SK-N-SH (cell line): Measurements from ENCODE around the gene LHX6.

Source experiments
- EP300 ChIP-seq, 2 experiments: IDR thresholded peaks; 2 replicates each; pipeline versions ENCODE4 v1.4.0 to v1.6.1; 2012; ENCODE audit warnings: borderline replicate concordance in 1 of 2, low read depth in 1 of 2, low read length in 1 of 2
- GABPA ChIP-seq: IDR thresholded peaks from 2 replicates; pipeline ENCODE4 v1.4.0; 2012; ENCODE audit warnings: low read depth, mild to moderate bottlenecking
- JUND ChIP-seq: IDR thresholded peaks from 2 replicates; pipeline ENCODE4 v1.4.0; 2012
- POLR2AphosphoS5 ChIP-seq: IDR thresholded peaks from 2 replicates; pipeline ENCODE4 v1.6.1; 2012; ENCODE audit warnings: low read depth, low read length
- SIN3A ChIP-seq: IDR thresholded peaks from 2 replicates; pipeline ENCODE4 v1.6.1; 2012; ENCODE audit warnings: low read depth, mild to moderate bottlenecking, low read length, moderate library complexity, borderline replicate concordance
- TAF1 ChIP-seq: IDR thresholded peaks from 2 replicates; pipeline ENCODE4 v1.6.1; 2012; ENCODE audit warnings: low read depth, mild to moderate bottlenecking, low read length, moderate library complexity, borderline replicate concordance
- YY1 ChIP-seq: IDR thresholded peaks from 2 replicates; pipeline ENCODE4 v1.4.0; 2012; ENCODE audit warnings: low read depth, mild to moderate bottlenecking
- TF ChIP-seq, protein P1 (sequence below): fragments of 200-600 bp; sonication (generic); IDR thresholded peaks from 2 replicates; pipeline ENCODE4 v1.6.1; 2017; ENCODE audit warnings: antibody characterized with exemption, mild to moderate bottlenecking, moderate library complexity
- TF ChIP-seq, protein P2 (sequence below): IDR thresholded peaks from 2 replicates; pipeline ENCODE4 v1.4.0; 2012; ENCODE audit warnings: low read depth
- TF ChIP-seq, protein P3 (sequence below): IDR thresholded peaks from 2 replicates; pipeline ENCODE4; 2012

DNA sequence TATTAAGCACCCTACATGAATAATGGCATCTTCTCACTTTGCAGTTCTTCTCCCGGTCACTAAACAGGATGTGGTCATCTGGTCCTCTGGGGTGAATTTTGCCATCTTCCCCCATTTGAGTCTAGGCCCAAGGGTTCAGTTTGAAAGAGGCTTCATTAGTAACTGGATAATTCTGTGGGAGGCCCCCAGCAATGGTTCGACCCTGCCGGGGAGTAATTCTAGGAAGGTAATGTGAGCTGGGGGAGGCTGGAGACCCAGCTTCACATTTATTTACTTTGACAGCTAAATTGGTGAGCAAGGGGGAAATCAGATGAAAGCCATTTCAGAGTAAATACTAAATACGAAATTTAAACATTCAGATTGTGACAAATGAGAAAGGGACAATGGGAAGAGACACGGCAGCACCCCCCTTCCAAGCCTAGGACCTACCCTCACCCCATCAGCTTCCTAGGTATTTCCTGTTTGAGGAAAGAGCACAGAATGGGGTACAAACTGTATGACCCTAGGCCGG, 4.1 kb upstream of the LHX6 start:
- TF ChIP-seq, protein P1, sequence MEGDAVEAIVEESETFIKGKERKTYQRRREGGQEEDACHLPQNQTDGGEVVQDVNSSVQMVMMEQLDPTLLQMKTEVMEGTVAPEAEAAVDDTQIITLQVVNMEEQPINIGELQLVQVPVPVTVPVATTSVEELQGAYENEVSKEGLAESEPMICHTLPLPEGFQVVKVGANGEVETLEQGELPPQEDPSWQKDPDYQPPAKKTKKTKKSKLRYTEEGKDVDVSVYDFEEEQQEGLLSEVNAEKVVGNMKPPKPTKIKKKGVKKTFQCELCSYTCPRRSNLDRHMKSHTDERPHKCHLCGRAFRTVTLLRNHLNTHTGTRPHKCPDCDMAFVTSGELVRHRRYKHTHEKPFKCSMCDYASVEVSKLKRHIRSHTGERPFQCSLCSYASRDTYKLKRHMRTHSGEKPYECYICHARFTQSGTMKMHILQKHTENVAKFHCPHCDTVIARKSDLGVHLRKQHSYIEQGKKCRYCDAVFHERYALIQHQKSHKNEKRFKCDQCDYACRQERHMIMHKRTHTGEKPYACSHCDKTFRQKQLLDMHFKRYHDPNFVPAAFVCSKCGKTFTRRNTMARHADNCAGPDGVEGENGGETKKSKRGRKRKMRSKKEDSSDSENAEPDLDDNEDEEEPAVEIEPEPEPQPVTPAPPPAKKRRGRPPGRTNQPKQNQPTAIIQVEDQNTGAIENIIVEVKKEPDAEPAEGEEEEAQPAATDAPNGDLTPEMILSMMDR: no peak
- TF ChIP-seq EP300 (IDR thresholded peaks at IDR 0.05; ENCODE audit: borderline replicate concordance in 1 of 2, low read depth in 1 of 2, low read length in 1 of 2) (no peak), POLR2AphosphoS5 (no peak), YY1 (no peak), SIN3A (no peak), TAF1 (no peak), JUND (no peak), GABPA (no peak)
- TF ChIP-seq, protein P2, sequence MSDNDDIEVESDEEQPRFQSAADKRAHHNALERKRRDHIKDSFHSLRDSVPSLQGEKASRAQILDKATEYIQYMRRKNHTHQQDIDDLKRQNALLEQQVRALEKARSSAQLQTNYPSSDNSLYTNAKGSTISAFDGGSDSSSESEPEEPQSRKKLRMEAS: no peak
- TF ChIP-seq, protein P3, sequence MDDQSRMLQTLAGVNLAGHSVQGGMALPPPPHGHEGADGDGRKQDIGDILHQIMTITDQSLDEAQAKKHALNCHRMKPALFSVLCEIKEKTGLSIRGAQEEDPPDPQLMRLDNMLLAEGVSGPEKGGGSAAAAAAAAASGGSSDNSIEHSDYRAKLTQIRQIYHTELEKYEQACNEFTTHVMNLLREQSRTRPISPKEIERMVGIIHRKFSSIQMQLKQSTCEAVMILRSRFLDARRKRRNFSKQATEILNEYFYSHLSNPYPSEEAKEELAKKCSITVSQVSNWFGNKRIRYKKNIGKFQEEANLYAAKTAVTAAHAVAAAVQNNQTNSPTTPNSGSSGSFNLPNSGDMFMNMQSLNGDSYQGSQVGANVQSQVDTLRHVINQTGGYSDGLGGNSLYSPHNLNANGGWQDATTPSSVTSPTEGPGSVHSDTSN: no peak
